Activated T-cell treated with anti-CD3 and anti-CD28 coated beads, Interleukin-2, amount 50 U/mL, for 1 hour (primary cell): ENCODE data around the gene HSD17B2.
"Not testable (repeated sequence)": the region's sequence is repeated elsewhere in the genome, so short reads cannot be mapped to it uniquely, and the experiment has no call there.

Experiments
- DNase-seq: peaks from one replicate; pipeline ENCODE4 v3.0.0-alpha.2; 2020

HSD17B2 gene

DNA sequence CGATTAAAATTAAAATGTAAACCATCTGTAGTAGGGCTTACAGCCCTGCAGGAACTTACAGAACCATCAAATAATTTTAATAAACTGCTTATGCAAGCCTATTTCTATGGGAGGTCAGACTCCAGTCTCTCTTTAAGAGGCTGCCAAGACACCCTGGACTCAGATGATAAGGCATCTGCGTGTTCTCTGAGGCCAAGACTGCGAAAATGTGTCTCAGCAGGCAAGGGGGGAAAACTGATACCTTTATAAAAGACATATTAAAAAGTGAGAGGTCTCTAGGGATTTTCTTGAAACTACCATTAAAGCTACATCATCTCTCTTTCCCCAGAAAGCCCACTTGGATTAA lies 102.7 kb downstream of the HSD17B2 start:
- DNase-seq, result no peak

- no peak for DNase-seq
Measured at GRCh38 chr16:82138478-82139285, 103.6 kb downstream of the HSD17B2 start.

GRCh38 chr16:82139286-82139571 lies 104.2 kb downstream of the HSD17B2 start:
- DNase-seq, result not testable (repeated sequence)

DNA sequence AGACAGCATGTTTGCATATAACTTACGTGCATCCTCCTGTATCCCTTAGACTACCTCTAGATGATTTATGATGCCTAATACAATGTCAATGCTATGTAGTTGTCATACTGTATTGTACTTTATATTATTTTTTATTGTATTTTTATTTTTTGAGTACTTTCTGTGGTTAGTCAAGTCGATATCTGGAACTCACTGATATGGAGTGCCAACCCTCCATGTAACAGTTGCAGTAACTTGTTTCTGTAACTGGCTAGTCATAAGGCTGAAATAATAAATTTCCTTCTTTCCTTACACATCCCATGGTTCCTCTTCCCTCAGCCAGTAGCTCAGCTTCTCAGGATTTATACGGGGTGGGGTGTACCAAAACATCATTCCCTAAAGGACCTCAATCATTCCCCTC lies 111.5 kb downstream of the HSD17B2 start:
- DNase-seq, result no peak

GRCh38 chr16:82146957-82147356 lies 111.9 kb downstream of the HSD17B2 start:
- DNase-seq, result no peak

DNA sequence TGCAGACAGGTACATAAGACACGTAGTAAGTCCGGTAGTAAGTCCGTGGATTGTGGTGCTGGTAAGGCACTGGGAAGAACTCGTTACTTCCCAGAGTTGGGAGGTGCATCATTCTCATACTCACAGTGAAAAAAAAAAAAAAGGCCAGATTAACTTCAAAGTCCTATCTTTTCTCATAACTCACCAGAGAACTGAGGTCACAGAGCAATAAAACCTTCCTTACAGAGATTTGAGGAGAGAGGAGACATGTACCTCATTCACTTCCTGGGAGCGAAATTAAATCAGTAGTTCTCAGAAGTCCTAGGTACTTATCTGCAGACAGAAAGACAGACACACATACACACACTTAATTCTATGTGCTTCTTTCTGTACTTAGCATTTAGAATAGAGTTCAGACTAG lies 112.5 kb downstream of the HSD17B2 start:
- DNase-seq, result no peak
